Fibroblast of mammary gland (primary cell): ENCODE results near the gene CHFR.
A peak's percentile ranks its signal among the peaks of the same experiment; 100 is the strongest.
"Not testable (repeated sequence)": the region's sequence is repeated elsewhere in the genome, so short reads cannot be mapped to it uniquely, and the experiment has no call there.

Experiments used
- DNase-seq: peaks from one replicate; pipeline ENCODE4 v3.0.0-alpha.2; 2010; ENCODE audit warnings: low read depth
- H3K4me3 ChIP-seq: 2 replicates; pipeline ENCODE4 v1.5.1; 2011; ENCODE audit warnings: low read depth, mild to moderate bottlenecking, low read length, moderate library complexity; ENCODE audit not compliant: control insufficient read depth
- TF ChIP-seq, protein P1 (sequence below): conservative IDR thresholded peaks from 2 replicates; pipeline ENCODE4 v1.5.1; 2011; ENCODE audit warnings: low read depth, low read length, inconsistent platforms; ENCODE audit not compliant: control insufficient read depth, insufficient read depth

CHFR gene

DNA sequence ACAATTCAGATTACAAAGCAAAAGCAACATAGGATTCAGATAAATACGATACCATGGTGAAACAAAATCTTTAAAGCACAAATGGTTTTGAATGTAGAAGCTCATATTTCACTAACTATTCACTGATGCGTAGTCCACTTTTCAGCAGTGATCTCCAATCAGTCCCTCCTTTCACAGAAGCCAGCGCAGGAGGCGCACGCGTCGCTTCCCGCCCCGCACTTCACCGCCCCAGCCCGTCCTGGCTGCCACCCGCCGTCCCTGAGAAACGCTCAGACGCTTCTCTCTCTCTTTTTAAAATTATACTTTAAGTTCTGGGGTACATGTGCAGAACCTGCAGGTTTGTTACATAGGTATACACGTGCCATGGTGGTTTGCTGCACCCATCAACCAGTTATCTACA is 19.8 kb upstream of the CHFR start:
- TF ChIP-seq, protein P1, sequence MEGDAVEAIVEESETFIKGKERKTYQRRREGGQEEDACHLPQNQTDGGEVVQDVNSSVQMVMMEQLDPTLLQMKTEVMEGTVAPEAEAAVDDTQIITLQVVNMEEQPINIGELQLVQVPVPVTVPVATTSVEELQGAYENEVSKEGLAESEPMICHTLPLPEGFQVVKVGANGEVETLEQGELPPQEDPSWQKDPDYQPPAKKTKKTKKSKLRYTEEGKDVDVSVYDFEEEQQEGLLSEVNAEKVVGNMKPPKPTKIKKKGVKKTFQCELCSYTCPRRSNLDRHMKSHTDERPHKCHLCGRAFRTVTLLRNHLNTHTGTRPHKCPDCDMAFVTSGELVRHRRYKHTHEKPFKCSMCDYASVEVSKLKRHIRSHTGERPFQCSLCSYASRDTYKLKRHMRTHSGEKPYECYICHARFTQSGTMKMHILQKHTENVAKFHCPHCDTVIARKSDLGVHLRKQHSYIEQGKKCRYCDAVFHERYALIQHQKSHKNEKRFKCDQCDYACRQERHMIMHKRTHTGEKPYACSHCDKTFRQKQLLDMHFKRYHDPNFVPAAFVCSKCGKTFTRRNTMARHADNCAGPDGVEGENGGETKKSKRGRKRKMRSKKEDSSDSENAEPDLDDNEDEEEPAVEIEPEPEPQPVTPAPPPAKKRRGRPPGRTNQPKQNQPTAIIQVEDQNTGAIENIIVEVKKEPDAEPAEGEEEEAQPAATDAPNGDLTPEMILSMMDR: no peak
- no peak overlapping the region for H3K4me3 ChIP-seq
- no peak for DNase-seq

DNA sequence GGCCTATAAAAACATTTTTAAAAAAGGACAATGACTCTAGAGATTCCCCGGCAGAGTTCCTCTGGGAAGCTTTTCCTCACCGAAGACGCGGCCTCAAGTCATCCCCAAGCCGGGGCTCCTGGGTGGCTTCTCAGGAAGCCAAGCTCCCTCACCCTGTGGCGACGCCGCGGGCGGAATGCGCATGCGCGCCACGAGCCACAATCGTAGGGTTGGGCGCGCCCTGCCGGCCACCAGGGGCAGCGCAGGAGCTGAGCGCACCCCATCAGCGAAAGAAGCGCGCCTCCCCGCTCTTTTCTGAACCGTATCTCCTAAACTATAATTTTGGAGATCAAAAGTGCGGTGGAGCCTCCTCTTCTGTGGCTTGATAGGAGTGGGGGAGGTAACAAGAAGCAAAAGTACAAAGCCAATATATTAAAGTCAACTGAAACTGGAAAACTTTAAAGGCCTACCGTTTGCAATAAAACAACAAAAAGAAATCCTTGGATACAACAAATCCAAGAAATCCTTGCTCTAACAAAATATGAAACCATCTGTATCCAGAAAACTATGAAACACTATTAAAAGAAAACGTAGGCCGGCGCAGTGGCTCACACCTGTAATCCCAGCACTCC is 17.4 kb upstream of the CHFR start:
- H3K4me3 ChIP-seq: no peak overlapping the region
- TF ChIP-seq, protein P1: peak; percentile 60

DNA sequence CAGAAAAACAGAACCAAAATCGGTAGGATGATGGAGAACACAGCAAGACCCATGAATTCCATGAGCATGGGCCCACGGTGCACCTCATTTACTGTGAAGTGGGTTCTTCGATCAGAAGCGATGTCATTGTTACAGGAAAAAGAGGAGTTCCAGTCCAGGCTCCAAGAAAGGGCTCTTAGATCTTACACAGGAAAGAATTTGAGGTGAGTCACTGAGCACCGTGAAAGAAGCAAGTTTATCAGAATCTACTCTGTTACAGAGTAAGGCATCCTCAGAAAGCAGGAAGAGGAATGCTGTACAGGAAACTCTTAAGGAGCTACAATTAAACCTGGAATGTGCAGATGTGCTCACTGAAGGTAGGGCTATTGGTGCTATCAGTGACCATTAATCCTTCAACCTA is 11.6 kb upstream of the CHFR start:
- H3K4me3 ChIP-seq: no peak overlapping the region
- DNase-seq: no peak
- TF ChIP-seq, protein P1: no peak

More for the DNA sequence above, 17.4 kb upstream of the CHFR start:
- DNase-seq: peak; percentile 57

DNA sequence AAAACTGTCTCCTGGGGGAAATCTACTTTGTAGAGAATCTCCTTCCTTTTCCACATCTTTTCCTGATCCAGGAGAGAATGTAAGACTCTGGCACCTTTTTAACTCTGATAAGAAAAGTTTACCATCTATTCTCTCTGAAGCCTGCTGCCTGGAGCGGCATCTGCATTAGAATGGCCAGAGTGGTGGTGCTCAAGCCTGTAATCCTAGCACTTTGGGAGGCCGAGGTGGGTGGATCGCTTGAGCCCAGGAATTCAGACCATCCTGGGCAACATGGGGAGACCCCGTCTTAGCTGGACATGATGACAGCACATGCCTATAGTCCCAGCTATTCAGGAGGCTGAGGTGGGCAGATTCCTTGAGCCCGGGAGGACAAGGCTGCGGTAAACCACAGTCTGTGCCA is 1.4 kb upstream of the CHFR start:
- TF ChIP-seq, protein P1: no peak
- DNase-seq: no peak
- no peak overlapping the region for H3K4me3 ChIP-seq

DNA sequence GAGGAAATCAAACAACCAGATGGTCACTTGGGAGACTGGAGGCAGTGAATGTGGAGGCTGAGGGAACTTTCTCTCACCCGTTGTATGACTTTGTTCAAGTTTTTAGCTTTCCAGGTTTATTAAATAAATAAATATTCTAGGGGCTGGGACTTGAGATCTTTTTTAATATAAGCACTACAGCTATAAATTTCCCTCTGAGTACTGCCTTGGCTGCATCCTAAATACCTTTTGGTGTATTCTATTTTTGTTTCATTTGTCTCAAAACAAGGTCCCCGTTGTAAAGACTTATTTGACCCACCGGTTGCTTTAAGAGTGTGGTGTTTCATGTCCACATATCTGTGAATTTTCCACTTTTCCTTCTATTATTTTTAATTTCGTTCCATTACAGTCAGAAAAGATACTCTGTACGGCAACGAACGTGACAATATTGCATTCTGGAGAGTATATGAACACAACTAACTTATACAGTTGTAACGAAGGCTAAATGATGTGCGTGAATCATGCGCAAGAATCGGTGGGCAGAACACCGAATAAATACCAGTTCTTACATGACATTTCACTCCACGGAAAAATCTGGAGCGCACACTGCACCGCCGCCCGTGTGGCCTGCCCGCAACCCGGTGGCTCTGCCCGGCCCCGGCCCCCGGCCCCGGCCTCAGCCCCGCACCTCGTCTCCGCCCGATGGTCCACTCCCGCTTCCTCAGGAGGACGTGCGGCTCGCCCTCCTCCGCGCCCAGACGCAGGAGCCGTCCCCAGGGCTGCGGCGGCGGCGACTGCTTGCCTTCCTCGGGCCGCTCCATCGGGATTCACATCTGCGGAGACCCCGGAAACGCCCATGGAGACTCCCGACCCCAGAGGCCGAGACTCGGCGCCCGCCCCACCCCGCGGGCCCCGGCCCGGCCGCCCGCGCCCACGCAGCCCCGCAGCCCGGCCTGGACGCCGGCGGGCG is 602 bp downstream of the CHFR start:
- DNase-seq: no peak
- peak overlapping the region; percentile 66 for H3K4me3 ChIP-seq
- TF ChIP-seq, protein P1: no peak

DNA sequence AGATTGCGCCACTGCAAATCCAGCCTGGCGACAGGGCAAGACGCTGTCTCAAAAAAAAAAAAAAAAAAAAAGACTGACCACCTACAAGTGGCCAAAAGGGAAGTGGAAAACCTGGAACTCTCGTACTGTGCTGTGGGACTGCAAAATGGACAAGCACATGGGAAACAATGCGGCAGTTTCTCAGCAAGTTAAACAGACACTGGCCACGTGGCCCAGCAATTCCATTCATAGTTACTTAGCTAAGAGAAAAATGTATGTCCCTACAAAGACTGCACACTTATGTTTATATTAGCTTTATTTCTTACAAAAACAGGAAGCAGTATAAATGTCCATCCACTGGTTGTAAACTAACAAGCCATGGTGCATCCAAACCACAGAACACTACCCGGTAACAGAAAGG is 5.6 kb downstream of the CHFR start:
- DNase-seq: no peak

DNA sequence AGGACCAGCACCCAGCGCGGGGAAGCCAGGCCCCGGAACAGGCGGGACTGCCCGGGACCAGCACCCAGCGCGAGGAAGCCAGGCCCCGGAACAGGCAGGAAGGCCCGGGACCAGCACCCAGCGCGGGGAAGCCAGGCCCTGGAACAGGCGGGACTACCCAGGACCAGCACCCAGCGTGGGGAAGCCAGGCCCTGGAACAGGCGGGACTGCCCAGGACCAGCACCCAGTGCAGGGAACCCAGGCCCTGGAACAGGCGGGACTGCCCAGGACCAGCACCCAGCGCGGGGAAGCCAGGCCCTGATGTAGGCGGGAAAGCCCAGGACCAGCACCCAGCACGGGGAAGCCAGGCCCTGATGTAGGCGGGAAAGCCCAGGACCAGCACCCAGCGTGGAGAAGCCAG is 12.8 kb downstream of the CHFR start:
- not testable (repeated sequence) for DNase-seq, H3K4me3 ChIP-seq

More for the DNA sequence above, 5.6 kb downstream of the CHFR start:
- no peak overlapping the region for H3K4me3 ChIP-seq
- TF ChIP-seq, protein P1: no peak
